LHCN-M2 (cell line): Measurements from ENCODE around the gene PHF12. TPM values are rescaled to one million over a fixed set of nuclear protein-coding genes. Genes with fewer than 3 reads are reported as not detected.

Source experiments
- DNase-seq: peaks from one replicate; pipeline ENCODE4 v3.0.0-alpha.2; 2012; ENCODE audit warnings: low read depth
- total RNA-seq: library from RNA; depleted of rRNA; stranded (reverse); fragments of >200 nt; gene quantifications from 2 replicates; pipeline ENCODE4 v1.2.3, GENCODE V29; 2014

Gene PHF12
- total RNA-seq, 1 experiment from 2014 or later = 28.2 TPM

- no peak for DNase-seq
Measured at GRCh38 chr17:28975646-28976045, 24.3 kb upstream of the PHF12 start.

- DNase-seq = no peak
Measured at GRCh38 chr17:28975031-28975430, 23.7 kb upstream of the PHF12 start.

- DNase-seq = no peak
Measured at GRCh38 chr17:28974451-28974850, 23.1 kb upstream of the PHF12 start.

GRCh38 chr17:28973425-28973824, 22.1 kb upstream of the PHF12 start:
- peak; percentile 22 for DNase-seq

GRCh38 chr17:28972437-28972836, 21.1 kb upstream of the PHF12 start:
- peak; percentile 32 for DNase-seq

- DNase-seq = no peak
Measured at GRCh38 chr17:28970879-28971278, 19.6 kb upstream of the PHF12 start.

- DNase-seq = no peak
Measured at GRCh38 chr17:28969706-28970393, 18.5 kb upstream of the PHF12 start.

GRCh38 chr17:28968914-28969295, 17.6 kb upstream of the PHF12 start:
- no peak for DNase-seq

GRCh38 chr17:28968231-28968913, 17.1 kb upstream of the PHF12 start:
- no peak for DNase-seq

- DNase-seq = no peak
Measured at GRCh38 chr17:28967221-28968135, 16.2 kb upstream of the PHF12 start.

GRCh38 chr17:28963841-28964240, 12.5 kb upstream of the PHF12 start:
- DNase-seq = no peak

- DNase-seq = no peak
Measured at GRCh38 chr17:28963055-28963611, 11.8 kb upstream of the PHF12 start.

- no peak for DNase-seq
Measured at GRCh38 chr17:28961391-28961790, 10.1 kb upstream of the PHF12 start.

GRCh38 chr17:28960256-28961061, 9.1 kb upstream of the PHF12 start:
- DNase-seq = no peak

- no peak for DNase-seq
Measured at GRCh38 chr17:28959471-28959871, 8.2 kb upstream of the PHF12 start.

- no peak for DNase-seq
Measured at GRCh38 chr17:28958820-28959455, 7.6 kb upstream of the PHF12 start.

- DNase-seq = no peak
Measured at GRCh38 chr17:28957992-28958355, 6.7 kb upstream of the PHF12 start.

GRCh38 chr17:28957277-28957991, 6.1 kb upstream of the PHF12 start:
- DNase-seq = no peak

GRCh38 chr17:28956861-28957260, 5.5 kb upstream of the PHF12 start:
- no peak for DNase-seq

- DNase-seq = no peak
Measured at GRCh38 chr17:28956112-28956511, 4.8 kb upstream of the PHF12 start.
